ENCODE data around the gene KCTD17. TPM values are rescaled to one million over a fixed set of nuclear protein-coding genes. Genes with fewer than 3 reads are reported as not detected.

Gene KCTD17
- total and polyA plus RNA-seq, 2 donors (not counting 1 experiment from before 2014, with no cell fraction given) = 10.6 to 19.3 TPM

- H3K9me3 ChIP-seq (ENCODE audit: control insufficient read depth, insufficient read depth, low read depth, low read length) = no peaks in the 10 kb centered on the region
- H2AFZ ChIP-seq (ENCODE audit: low read length) = no peak overlapping the region
- peaks cover 4% of the 10 kb centered on the region for H3K4me1 ChIP-seq (ENCODE audit: control insufficient read depth, extremely low read depth, insufficient read depth, low read length)
- no peaks in the 10 kb centered on the region for H3K27me3 ChIP-seq (ENCODE audit: control insufficient read depth, insufficient read depth, low read length)
- no peak for DNase-seq (ENCODE audit: low read depth in 2 of 2)
- no peaks in the 10 kb centered on the region for H4K20me1 ChIP-seq (ENCODE audit: control insufficient read depth, extremely low read depth, insufficient read depth, low read length)
- TF ChIP-seq CTCF (conservative IDR thresholded peaks at IDR 0.05 in 1 of 2, IDR thresholded peaks at IDR 0.05 in 1 of 2; ENCODE audit: low read depth in 1 of 2, low read length in 2 of 2) (no peak), EZH2 (IDR thresholded peaks at IDR 0.05; ENCODE audit: low read length, missing control alignments) (no peak)
- H3K27ac ChIP-seq (ENCODE audit: insufficient read depth, low read length) = no peak overlapping the region
- no peaks in the 10 kb centered on the region for H3K79me2 ChIP-seq (ENCODE audit: control insufficient read depth, insufficient read depth, low read length)
- no peak overlapping the region for H3K4me3 ChIP-seq (replicated peaks in 1 of 4; ENCODE audit: control extremely low read depth in 1 of 4, insufficient read depth in 1 of 4, low read depth in 3 of 4, low read length in 4 of 4)
- H3K9ac ChIP-seq (ENCODE audit: insufficient read depth, low read length) = no peak overlapping the region
- H3K36me3 ChIP-seq (ENCODE audit: control insufficient read depth, insufficient read depth, low read length) = peaks cover 2% of the 10 kb centered on the region
- no peak overlapping the region for H3K4me2 ChIP-seq (ENCODE audit: extremely low read depth, insufficient read depth, low read length)
These were observed 2.5 kb downstream of the KCTD17 start for GRCh38 chr22:37054056-37054395.

- Histone ChIP-seq H3K36me3 (ENCODE audit: control insufficient read depth, insufficient read depth, low read length) (peaks cover 2% of the 10 kb centered on the region), H4K20me1 (ENCODE audit: control insufficient read depth, extremely low read depth, insufficient read depth, low read length) (no peaks in the 10 kb centered on the region), H3K9ac (ENCODE audit: insufficient read depth, low read length) (no peak overlapping the region), H3K9me3 (ENCODE audit: control insufficient read depth, insufficient read depth, low read depth, low read length) (no peaks in the 10 kb centered on the region), H2AFZ (ENCODE audit: low read length) (no peak overlapping the region), H3K27me3 (ENCODE audit: control insufficient read depth, insufficient read depth, low read length) (no peaks in the 10 kb centered on the region), H3K4me1 (ENCODE audit: control insufficient read depth, extremely low read depth, insufficient read depth, low read length) (peaks cover 4% of the 10 kb centered on the region), H3K79me2 (ENCODE audit: control insufficient read depth, insufficient read depth, low read length) (no peaks in the 10 kb centered on the region), H3K27ac (ENCODE audit: insufficient read depth, low read length) (no peak overlapping the region), H3K4me2 (ENCODE audit: extremely low read depth, insufficient read depth, low read length) (no peak overlapping the region), H3K4me3 (replicated peaks in 1 of 4; ENCODE audit: control extremely low read depth in 1 of 4, insufficient read depth in 1 of 4, low read depth in 3 of 4, low read length in 4 of 4) (no peak overlapping the region)
- TF ChIP-seq CTCF (conservative IDR thresholded peaks at IDR 0.05 in 1 of 2, IDR thresholded peaks at IDR 0.05 in 1 of 2; ENCODE audit: low read depth in 1 of 2, low read length in 2 of 2) (no peak), EZH2 (IDR thresholded peaks at IDR 0.05; ENCODE audit: low read length, missing control alignments) (no peak)
- DNase-seq (ENCODE audit: low read depth in 2 of 2) = no peak
These were observed 3.2 kb downstream of the KCTD17 start for GRCh38 chr22:37054600-37055365.

GRCh38 chr22:37056246-37056645 is 4.7 kb downstream of the KCTD17 start:
- Histone ChIP-seq H2AFZ (ENCODE audit: low read length) (no peak overlapping the region), H3K9ac (ENCODE audit: insufficient read depth, low read length) (no peak overlapping the region), H3K36me3 (ENCODE audit: control insufficient read depth, insufficient read depth, low read length) (peaks cover 2% of the 10 kb centered on the region), H3K4me3 (replicated peaks in 1 of 4; ENCODE audit: control extremely low read depth in 1 of 4, insufficient read depth in 1 of 4, low read depth in 3 of 4, low read length in 4 of 4) (no peak overlapping the region), H3K79me2 (ENCODE audit: control insufficient read depth, insufficient read depth, low read length) (no peaks in the 10 kb centered on the region), H3K9me3 (ENCODE audit: control insufficient read depth, insufficient read depth, low read depth, low read length) (no peaks in the 10 kb centered on the region), H4K20me1 (ENCODE audit: control insufficient read depth, extremely low read depth, insufficient read depth, low read length) (no peaks in the 10 kb centered on the region), H3K4me1 (ENCODE audit: control insufficient read depth, extremely low read depth, insufficient read depth, low read length) (peaks cover 4% of the 10 kb centered on the region), H3K4me2 (ENCODE audit: extremely low read depth, insufficient read depth, low read length) (no peak overlapping the region), H3K27ac (ENCODE audit: insufficient read depth, low read length) (no peak overlapping the region), H3K27me3 (ENCODE audit: control insufficient read depth, insufficient read depth, low read length) (no peaks in the 10 kb centered on the region)
- no peak for DNase-seq (ENCODE audit: low read depth in 2 of 2)
- TF ChIP-seq CTCF (conservative IDR thresholded peaks at IDR 0.05 in 1 of 2, IDR thresholded peaks at IDR 0.05 in 1 of 2; ENCODE audit: low read depth in 1 of 2, low read length in 2 of 2) = no peak
